ENCODE data around the gene SELENOV. TPM values are rescaled to one million over a fixed set of nuclear protein-coding genes. Genes with fewer than 3 reads are reported as not detected.

SELENOV gene, protein sequence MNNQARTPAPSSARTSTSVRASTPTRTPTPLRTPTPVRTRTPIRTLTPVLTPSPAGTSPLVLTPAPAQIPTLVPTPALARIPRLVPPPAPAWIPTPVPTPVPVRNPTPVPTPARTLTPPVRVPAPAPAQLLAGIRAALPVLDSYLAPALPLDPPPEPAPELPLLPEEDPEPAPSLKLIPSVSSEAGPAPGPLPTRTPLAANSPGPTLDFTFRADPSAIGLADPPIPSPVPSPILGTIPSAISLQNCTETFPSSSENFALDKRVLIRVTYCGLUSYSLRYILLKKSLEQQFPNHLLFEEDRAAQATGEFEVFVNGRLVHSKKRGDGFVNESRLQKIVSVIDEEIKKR
- total RNA-seq (10 to 100 TPM in 1 of 2 donors, 1 to 10 TPM in 1; 2.5 to 10.8 TPM), polyA plus RNA-seq (ENCODE audit: insufficient read depth, low read depth, low replicate concordance) (19.7 TPM)
- long read RNA-seq, donor 1: 0 reads
- long read RNA-seq, donor 2: 0 reads

DNA sequence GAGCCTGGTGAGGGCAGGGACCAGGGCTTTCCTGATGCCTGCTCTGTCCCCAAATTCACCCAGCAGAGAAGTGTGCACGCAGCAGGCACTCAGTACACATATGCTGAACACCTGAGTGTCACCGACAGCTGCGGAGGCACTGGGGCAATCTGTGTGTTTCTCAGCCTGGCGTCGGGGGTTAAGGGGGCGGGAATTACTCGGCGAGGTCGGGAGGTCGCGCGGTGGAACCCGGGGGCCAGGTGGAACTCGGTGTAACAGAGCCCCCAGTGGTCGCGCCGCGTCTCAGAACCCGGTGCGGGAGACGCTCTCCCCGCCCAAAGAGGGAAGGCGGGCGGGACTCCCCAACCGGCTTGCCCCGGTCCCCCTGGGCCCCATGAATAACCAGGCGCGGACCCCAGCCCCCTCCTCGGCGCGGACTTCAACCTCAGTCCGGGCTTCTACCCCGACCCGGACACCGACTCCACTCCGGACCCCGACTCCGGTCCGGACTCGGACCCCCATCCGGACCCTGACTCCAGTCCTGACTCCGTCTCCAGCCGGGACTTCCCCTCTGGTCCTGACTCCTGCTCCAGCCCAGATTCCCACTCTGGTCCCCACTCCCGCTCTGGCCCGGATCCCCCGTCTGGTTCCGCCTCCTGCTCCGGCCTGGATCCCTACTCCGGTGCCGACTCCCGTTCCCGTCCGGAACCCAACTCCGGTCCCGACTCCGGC, at the start of gene SELENOV:
Gene SELENOV, plus strand, starts transcription at position 300 of the 711 bp plus-strand sequence. Its CDS starts 74 bp downstream, at position 374.
- H3K27ac ChIP-seq: no peak within 1 kb of the TSS
- no peak for TF ChIP-seq POLR2A (IDR thresholded peaks at IDR 0.05)
- TF ChIP-seq, protein P1, sequence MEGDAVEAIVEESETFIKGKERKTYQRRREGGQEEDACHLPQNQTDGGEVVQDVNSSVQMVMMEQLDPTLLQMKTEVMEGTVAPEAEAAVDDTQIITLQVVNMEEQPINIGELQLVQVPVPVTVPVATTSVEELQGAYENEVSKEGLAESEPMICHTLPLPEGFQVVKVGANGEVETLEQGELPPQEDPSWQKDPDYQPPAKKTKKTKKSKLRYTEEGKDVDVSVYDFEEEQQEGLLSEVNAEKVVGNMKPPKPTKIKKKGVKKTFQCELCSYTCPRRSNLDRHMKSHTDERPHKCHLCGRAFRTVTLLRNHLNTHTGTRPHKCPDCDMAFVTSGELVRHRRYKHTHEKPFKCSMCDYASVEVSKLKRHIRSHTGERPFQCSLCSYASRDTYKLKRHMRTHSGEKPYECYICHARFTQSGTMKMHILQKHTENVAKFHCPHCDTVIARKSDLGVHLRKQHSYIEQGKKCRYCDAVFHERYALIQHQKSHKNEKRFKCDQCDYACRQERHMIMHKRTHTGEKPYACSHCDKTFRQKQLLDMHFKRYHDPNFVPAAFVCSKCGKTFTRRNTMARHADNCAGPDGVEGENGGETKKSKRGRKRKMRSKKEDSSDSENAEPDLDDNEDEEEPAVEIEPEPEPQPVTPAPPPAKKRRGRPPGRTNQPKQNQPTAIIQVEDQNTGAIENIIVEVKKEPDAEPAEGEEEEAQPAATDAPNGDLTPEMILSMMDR (IDR thresholded peaks at IDR 0.05): no peak
- H3K27me3 ChIP-seq: peaks cover 3% of the 10 kb centered on the region

DNA sequence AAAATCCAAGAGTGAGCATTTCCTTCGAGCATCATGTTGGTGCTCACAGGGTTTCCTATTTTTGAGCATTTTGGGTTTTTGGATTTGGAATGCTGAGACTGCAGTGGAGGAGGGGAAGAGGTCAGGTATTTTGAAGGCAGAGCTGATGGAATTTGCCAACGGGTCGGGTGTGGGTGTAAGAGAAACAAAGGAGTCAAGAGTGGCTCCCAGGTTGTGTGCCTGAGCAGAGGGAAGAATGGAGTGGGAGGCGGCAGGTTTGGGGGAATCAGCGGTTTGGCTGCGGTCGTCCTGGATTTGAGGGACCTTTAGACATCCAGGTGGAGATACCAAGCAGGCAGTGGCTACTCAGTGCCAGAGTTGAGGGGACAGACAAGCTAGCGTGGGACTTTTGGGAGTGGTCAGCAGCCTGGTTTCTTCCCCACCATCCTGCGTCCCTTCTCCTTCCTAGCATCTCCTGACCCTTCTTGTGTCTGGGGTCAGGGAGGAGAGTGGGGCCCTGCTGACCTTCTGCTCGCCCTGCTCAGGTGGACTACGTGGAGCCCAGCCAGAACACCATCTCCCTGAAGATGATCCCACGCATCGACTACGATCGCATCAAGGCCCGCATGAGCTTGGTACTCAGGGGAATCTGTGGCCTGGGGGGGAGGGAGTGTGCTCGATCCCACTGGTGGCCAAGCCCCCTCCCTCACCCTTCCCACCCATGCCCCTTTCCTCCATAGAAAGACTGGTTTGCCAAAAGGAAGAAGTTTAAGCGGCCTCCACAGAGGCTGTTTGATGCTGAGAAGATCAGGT, 48.8 kb upstream of the SELENOV start:
- Histone ChIP-seq H3K4me1 (peaks cover 2% of the 10 kb centered on the region), H3K4me3 (no peak overlapping the region), H3K36me3 (ENCODE audit: low read depth, missing control alignments) (no peaks in the 10 kb centered on the region), H3K27ac (no peak overlapping the region), H3K27me3 (no peaks in the 10 kb centered on the region), H3K9me3 (no peaks in the 10 kb centered on the region)
- intact Hi-C loops (cut with DNase I; ENCODE audit: low total_unique reads): no loop called here
- WGBS, 2 donors: 91% methylated on average over 18 of the region's 18 CpGs
- TF ChIP-seq, protein P1 (IDR thresholded peaks at IDR 0.05): no peak
- TF ChIP-seq POLR2A (IDR thresholded peaks at IDR 0.05): no peak
- DNase-seq: no peak

More for the DNA sequence above, at the start of gene SELENOV:
- no peaks in the 10 kb centered on the region for H3K36me3 ChIP-seq (ENCODE audit: low read depth, missing control alignments)
- H3K9me3 ChIP-seq: no peaks in the 10 kb centered on the region
- intact Hi-C loops (cut with DNase I; ENCODE audit: low total_unique reads): no loop called here
- peak within 1 kb of the TSS; percentile 37 for H3K4me3 ChIP-seq
- peaks cover 3% of the 10 kb centered on the region for H3K4me1 ChIP-seq
- DNase-seq: no peak
- WGBS, 2 donors: 0 to 1% methylated on average over 26 to 55 of the region's 56 CpGs

DNA sequence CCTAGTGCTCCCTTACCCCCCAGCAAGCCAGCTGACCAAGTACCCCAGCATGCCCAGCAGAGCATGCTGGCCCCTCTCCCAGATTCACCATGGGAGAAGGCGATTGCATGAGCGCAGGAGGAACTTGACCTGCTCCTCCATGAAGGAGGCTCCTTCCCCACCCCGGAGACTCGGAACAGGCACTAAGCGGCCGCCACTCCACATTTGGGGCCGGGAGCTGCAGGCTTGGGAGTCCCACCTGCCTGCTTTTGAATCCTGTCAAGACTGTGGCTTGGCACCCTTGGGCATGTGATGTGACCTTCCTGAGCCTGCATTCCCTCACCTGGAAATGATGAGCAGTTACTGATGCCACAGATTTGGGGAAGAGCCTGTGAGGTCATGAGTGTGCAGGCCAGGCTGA, 47.0 kb upstream of the SELENOV start:
- no peak overlapping the region for H3K4me3 ChIP-seq
- H3K27ac ChIP-seq: no peak overlapping the region
- 88 to 97% methylated on average over 4 to 7 of the region's 7 CpGs for WGBS, 2 donors
- DNase-seq: no peak
- no peak for TF ChIP-seq POLR2A (IDR thresholded peaks at IDR 0.05)
- TF ChIP-seq, protein P1 (IDR thresholded peaks at IDR 0.05): no peak
- H3K4me1 ChIP-seq: peaks cover 2% of the 10 kb centered on the region
- H3K36me3 ChIP-seq (ENCODE audit: low read depth, missing control alignments): no peaks in the 10 kb centered on the region
- H3K27me3 ChIP-seq: no peaks in the 10 kb centered on the region
- intact Hi-C loops (cut with DNase I; ENCODE audit: low total_unique reads): no loop called here
- no peaks in the 10 kb centered on the region for H3K9me3 ChIP-seq

DNA sequence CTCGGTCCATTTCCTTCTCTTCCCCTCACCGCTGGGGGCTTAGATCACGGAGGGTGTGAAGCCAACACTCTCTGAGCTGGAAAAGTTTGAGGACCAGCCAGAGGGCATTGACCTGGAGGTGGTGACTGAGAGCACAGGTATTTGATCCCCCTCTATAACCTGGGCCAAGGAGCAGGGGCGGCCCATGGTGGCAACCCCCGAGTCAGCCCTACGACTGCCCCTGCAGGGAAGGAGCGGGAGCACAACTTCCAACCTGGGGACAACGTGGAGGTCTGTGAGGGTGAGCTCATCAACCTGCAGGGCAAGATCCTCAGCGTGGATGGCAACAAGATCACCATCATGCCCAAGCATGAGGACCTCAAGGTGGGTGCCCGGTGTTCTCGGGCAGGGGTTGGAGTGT, 45.9 kb upstream of the SELENOV start:
- H3K27ac ChIP-seq: no peak overlapping the region
- H3K4me3 ChIP-seq: no peak overlapping the region
- H3K9me3 ChIP-seq: no peaks in the 10 kb centered on the region
- 88% methylated on average over 11 of the region's 11 CpGs for WGBS, 2 donors
- DNase-seq: no peak
- H3K4me1 ChIP-seq: peaks cover under 1% of the 10 kb centered on the region
- H3K27me3 ChIP-seq: no peaks in the 10 kb centered on the region
- intact Hi-C loops (cut with DNase I; ENCODE audit: low total_unique reads): no loop called here
- no peaks in the 10 kb centered on the region for H3K36me3 ChIP-seq (ENCODE audit: low read depth, missing control alignments)
- TF ChIP-seq POLR2A (IDR thresholded peaks at IDR 0.05): no peak
- TF ChIP-seq, protein P1 (IDR thresholded peaks at IDR 0.05): no peak
